ENCODE results near the gene IGSF3.
A peak's percentile ranks its signal among the peaks of the same experiment; 100 is the strongest.
"Not testable (repeated sequence)": the region's sequence is repeated elsewhere in the genome, so short reads cannot be mapped to it uniquely, and the experiment has no call there.

DNA sequence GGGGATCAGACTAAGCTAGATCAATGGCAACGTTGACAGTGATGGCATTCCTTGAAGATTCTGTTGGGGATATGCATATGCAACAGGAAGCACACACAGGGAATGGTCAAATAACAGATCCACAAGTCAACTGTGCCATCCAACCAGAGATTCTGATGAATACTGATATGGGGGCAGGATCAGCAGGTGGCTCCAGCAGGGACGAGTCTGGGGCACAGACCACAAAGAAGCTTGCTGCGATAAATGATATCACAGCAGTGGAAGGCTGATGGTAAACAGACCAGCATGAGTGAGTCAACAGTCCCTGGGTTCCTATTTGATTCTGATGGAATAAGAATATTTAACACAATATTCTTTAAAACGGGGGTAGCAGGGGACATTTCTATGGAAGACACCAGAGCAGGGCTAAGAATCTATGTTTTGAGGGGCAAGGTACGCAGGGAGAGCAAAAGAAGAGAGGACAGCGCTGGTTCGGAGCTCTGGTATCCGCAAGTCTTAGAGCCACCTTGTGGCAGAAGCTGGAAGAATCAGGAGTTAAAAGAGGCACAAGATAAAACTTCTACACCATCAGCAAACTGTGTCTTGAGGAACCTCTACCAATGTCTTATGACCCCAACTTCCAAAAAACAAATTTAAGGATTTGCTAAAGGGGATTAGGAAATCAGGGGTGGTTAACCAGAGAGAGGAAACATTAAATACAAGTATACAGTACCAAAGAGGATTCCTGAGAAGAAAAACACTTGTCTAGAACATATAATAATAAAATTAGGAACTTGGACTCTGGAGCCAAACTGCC, 71.4 kb downstream of the IGSF3 start:
- TF ChIP-seq, protein P1, sequence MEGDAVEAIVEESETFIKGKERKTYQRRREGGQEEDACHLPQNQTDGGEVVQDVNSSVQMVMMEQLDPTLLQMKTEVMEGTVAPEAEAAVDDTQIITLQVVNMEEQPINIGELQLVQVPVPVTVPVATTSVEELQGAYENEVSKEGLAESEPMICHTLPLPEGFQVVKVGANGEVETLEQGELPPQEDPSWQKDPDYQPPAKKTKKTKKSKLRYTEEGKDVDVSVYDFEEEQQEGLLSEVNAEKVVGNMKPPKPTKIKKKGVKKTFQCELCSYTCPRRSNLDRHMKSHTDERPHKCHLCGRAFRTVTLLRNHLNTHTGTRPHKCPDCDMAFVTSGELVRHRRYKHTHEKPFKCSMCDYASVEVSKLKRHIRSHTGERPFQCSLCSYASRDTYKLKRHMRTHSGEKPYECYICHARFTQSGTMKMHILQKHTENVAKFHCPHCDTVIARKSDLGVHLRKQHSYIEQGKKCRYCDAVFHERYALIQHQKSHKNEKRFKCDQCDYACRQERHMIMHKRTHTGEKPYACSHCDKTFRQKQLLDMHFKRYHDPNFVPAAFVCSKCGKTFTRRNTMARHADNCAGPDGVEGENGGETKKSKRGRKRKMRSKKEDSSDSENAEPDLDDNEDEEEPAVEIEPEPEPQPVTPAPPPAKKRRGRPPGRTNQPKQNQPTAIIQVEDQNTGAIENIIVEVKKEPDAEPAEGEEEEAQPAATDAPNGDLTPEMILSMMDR (IDR thresholded peaks at IDR 0.05) = peak; percentile 32 to 68 (median 48)
- not testable (repeated sequence) for TF ChIP-seq EP300, POLR2A, POLR2AphosphoS5 (IDR thresholded peaks at IDR 0.05)
